Mononuclear cell (primary cell): ENCODE measurements around the gene TCN1. TPM values are rescaled to one million over a fixed set of nuclear protein-coding genes. Genes with fewer than 3 reads are reported as not detected.

Experiments used
- total RNA-seq: library from RNA; depleted of rRNA; stranded (reverse); fragments of >200 nt; gene quantifications from one replicate; pipeline ENCODE4 v1.2.3, GENCODE V29; 2012

TCN1 gene
- total RNA-seq, 1 donor: 0.52 TPM

Other genes with a start within 250 kb of the TCN1 start
- gene PATL1, start 197.4 kb downstream of the TCN1 start, total RNA-seq: 38.7 TPM
- not detected for gene OR10V1, start 152.6 kb downstream of the TCN1 start, total RNA-seq
- 20.9 TPM for gene STX3, start 111.1 kb downstream of the TCN1 start, total RNA-seq
- 21.8 TPM for gene MRPL16, start 55.7 kb downstream of the TCN1 start, total RNA-seq
- gene CBLIF, start 21.0 kb downstream of the TCN1 start, total RNA-seq: not detected
- gene OOSP3, start 12.3 kb upstream of the TCN1 start, total RNA-seq: not detected
- not detected for gene OOSP1, start 71.9 kb upstream of the TCN1 start, total RNA-seq
- not detected for gene OOSP4A, start 97.5 kb upstream of the TCN1 start, total RNA-seq
- not detected for gene OOSP4B, start 150.7 kb upstream of the TCN1 start, total RNA-seq
- gene OOSP2, start 173.9 kb upstream of the TCN1 start, total RNA-seq: not detected
- 0.31 TPM for gene MS4A3, start 190.2 kb upstream of the TCN1 start, total RNA-seq
- gene MS4A2, start 222.2 kb upstream of the TCN1 start, total RNA-seq: 0.63 TPM